ENCODE data around the gene CNKSR3.

Gene CNKSR3

GRCh38 chr6:154386848-154387717, 123.4 kb downstream of the CNKSR3 start:
- Histone ChIP-seq H4K20me1 (ENCODE audit: insufficient read depth, low read length) (no peaks in the 10 kb centered on the region), H3F3A (ENCODE audit: insufficient read depth, low read length) (no peaks in the 10 kb centered on the region), H3K79me2 (ENCODE audit: insufficient read depth, low read length) (no peaks in the 10 kb centered on the region), H3K9ac (ENCODE audit: low read length) (no peak overlapping the region), H3K36me3 (ENCODE audit: insufficient read depth, low read length) (no peaks in the 10 kb centered on the region), H3K27me3 (ENCODE audit: insufficient read depth, low read length) (no peaks in the 10 kb centered on the region), H3K9me2 (ENCODE audit: low read depth, low read length) (no peaks in the 10 kb centered on the region), H3K4me1 (ENCODE audit: insufficient read depth, low read length, severe bottlenecking) (no peaks in the 10 kb centered on the region), H2AFZ (ENCODE audit: low read length) (no peak overlapping the region), H3K27ac (ENCODE audit: low read depth, low read length, poor library complexity, severe bottlenecking) (no peak overlapping the region), H3K4me3 (ENCODE audit: low read depth, low read length, poor library complexity, severe bottlenecking) (no peak overlapping the region), H3K4me2 (ENCODE audit: low read length) (no peak overlapping the region), H3K9me3 (ENCODE audit: low read length) (no peaks in the 10 kb centered on the region)
- TF ChIP-seq EZH2 (IDR thresholded peaks at IDR 0.05; ENCODE audit: borderline replicate concordance, low read length) (no peak), CTCF (IDR thresholded peaks at IDR 0.05; ENCODE audit: low read length) (no peak)

- Histone ChIP-seq H2AFZ (ENCODE audit: low read length) (no peak overlapping the region), H4K20me1 (ENCODE audit: insufficient read depth, low read length) (no peaks in the 10 kb centered on the region), H3K9me2 (ENCODE audit: low read depth, low read length) (no peaks in the 10 kb centered on the region), H3K36me3 (ENCODE audit: insufficient read depth, low read length) (no peaks in the 10 kb centered on the region), H3K79me2 (ENCODE audit: insufficient read depth, low read length) (no peaks in the 10 kb centered on the region), H3K4me3 (ENCODE audit: low read depth, low read length, poor library complexity, severe bottlenecking) (no peak overlapping the region), H3K9me3 (ENCODE audit: low read length) (no peaks in the 10 kb centered on the region), H3F3A (ENCODE audit: insufficient read depth, low read length) (no peaks in the 10 kb centered on the region), H3K4me2 (ENCODE audit: low read length) (no peak overlapping the region), H3K4me1 (ENCODE audit: insufficient read depth, low read length, severe bottlenecking) (no peaks in the 10 kb centered on the region), H3K27me3 (ENCODE audit: insufficient read depth, low read length) (no peaks in the 10 kb centered on the region), H3K9ac (ENCODE audit: low read length) (no peak overlapping the region), H3K27ac (ENCODE audit: low read depth, low read length, poor library complexity, severe bottlenecking) (no peak overlapping the region)
- TF ChIP-seq EZH2 (IDR thresholded peaks at IDR 0.05; ENCODE audit: borderline replicate concordance, low read length): no peak
- no peak for TF ChIP-seq CTCF (IDR thresholded peaks at IDR 0.05; ENCODE audit: low read length)
These were observed 126.3 kb downstream of the CNKSR3 start for GRCh38 chr6:154384191-154384590.

GRCh38 chr6:154383273-154383672, 127.2 kb downstream of the CNKSR3 start:
- no peak overlapping the region for H3K4me2 ChIP-seq (ENCODE audit: low read length)
- no peaks in the 10 kb centered on the region for H3K79me2 ChIP-seq (ENCODE audit: insufficient read depth, low read length)
- no peak overlapping the region for H3K9ac ChIP-seq (ENCODE audit: low read length)
- H2AFZ ChIP-seq (ENCODE audit: low read length): no peak overlapping the region
- TF ChIP-seq EZH2 (IDR thresholded peaks at IDR 0.05; ENCODE audit: borderline replicate concordance, low read length) (no peak), CTCF (IDR thresholded peaks at IDR 0.05; ENCODE audit: low read length) (no peak)
- no peaks in the 10 kb centered on the region for H3F3A ChIP-seq (ENCODE audit: insufficient read depth, low read length)
- no peaks in the 10 kb centered on the region for H3K9me2 ChIP-seq (ENCODE audit: low read depth, low read length)
- H3K4me3 ChIP-seq (ENCODE audit: low read depth, low read length, poor library complexity, severe bottlenecking): no peak overlapping the region
- no peaks in the 10 kb centered on the region for H3K27me3 ChIP-seq (ENCODE audit: insufficient read depth, low read length)
- H3K36me3 ChIP-seq (ENCODE audit: insufficient read depth, low read length): no peaks in the 10 kb centered on the region
- H3K9me3 ChIP-seq (ENCODE audit: low read length): no peaks in the 10 kb centered on the region
- no peaks in the 10 kb centered on the region for H3K4me1 ChIP-seq (ENCODE audit: insufficient read depth, low read length, severe bottlenecking)
- H4K20me1 ChIP-seq (ENCODE audit: insufficient read depth, low read length): no peaks in the 10 kb centered on the region
- no peak overlapping the region for H3K27ac ChIP-seq (ENCODE audit: low read depth, low read length, poor library complexity, severe bottlenecking)
